Measurements from ENCODE around the gene PPP1R37.
A peak's percentile ranks its signal among the peaks of the same experiment; 100 is the strongest.
"Not testable (repeated sequence)": the region's sequence is repeated elsewhere in the genome, so short reads cannot be mapped to it uniquely, and the experiment has no call there.

Gene PPP1R37

DNA sequence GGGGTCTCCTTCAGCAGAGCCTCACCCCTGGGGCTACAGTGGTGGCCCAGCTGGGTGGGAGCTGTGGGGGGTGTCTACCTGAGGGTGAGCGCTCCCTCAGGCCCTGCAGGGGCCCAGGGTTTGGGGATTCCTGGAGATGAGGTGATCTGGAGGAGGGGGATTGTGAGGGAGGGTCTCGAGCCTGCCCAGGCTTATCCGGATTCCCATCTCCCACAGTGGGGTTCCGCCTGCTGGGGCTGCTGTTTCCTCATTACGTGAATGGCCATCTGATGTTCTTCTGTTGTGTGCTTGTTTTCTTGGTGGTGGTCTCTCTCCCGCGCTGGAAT is 4.4 kb downstream of the PPP1R37 start:
- no peak for DNase-seq

DNA sequence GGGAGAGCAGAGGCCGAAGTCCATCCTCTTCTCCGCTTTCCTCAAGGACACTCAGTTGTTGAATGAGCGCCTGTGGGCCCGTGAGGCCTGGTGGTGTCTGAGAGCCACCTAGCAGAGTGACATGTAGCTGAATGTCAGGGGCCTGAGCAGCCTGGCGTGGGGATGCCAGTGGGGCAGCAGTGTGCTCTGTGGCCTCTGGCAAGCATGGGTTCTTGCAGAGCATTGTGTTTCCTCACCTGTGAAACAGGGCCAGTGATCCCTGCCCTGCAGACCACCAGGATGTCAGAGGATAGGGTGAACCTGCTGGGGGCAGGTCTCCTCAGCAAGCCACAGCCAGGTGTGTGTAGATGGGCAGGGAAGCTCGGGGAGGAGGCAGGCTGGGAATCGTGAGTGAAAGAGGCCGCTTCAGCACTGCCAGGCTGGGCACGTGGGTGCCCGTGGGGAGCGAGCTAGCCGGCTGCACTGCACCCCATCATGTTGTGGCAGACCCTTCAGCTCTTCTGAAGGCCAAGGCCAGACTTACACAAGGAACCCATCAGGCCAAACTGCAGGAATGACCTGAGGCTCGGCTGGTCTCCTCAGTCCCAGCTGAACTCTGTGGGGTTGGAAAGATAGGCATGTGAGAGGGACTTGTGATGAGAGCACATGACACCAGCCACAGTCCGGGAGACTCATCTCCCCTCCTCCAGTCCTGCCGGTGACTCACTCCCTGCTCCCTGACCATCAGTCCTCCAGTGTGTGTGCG is 5.0 kb downstream of the PPP1R37 start:
- DNase-seq = no peak

DNA sequence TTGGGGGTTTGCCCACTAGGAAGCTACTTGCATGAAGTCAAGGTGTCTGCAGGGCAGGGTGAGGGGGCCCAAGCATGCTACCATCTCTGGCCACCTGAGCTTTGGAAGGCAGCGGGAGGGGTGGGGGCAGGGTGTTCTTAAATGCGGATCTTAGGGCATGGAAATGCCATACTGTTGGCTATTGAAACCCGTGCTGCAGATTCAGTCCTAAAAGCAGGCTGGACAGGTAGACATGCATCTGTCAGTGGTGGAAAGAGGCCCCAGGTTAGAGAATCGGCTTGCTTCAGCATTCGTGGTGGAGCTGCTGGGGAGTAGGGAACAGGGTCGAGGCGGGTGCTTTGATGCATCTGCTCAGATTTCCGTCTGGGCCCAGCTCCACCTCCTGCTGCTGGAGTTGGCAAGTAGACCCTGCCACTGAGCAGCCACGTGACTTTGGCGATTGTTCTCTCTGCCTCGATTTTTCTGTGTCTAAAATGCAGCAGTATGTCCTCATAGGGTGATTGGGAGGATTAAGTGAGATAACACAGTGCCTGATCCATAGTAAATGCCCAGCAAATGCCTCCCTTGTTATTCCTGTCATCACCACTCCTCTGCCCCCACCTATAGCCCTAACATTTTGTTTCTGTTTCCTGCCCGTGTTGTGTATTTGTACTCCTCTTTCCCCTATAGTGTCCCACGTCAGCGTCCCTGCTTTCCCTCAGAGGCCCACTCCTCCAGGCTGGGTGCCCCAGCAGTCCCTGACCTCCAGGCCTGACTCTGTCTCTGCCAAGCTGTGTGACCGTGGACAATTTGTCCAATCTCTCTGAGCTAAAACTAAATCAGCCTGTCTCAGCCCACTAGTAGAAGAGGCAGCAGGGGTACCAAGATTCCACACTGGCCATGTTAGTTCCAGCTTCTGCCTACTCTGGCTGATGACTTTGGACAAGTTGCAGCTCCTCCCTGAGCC is 5.8 kb downstream of the PPP1R37 start:
- DNase-seq = no peak

DNA sequence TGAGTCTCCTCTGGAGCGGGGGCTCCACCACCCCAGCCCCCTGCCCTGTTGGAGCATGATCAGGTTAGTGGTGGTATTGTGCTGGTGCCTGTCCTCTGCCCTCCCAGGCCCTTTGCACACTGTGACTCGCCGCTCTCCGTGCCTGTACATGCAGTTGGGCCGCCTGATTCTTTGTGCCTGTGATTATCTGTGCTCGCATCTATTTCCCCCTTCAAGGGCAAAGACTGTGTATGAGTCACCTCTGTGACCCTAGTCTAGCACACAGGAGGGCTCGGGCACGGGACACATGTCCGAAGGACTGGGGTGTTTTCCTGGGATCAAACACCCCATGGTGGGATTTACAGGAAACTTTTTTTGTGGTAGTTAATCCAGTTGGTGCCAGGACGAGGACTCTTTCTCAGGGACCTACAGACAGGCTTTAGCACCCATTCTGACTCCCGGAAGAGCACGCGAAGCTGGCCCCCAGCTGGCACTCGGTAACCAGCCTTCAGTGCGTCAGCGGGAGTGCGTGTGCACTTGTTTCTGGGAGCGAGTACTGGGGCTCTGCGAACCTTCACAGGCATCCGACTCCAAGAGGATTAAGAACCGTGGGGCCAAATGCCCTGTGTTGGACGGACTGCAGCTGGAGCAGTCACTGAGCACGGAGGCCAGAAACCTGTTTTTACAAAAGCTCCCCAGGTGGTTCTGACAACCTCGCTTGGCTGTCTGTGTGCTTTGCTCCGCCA is 6.7 kb downstream of the PPP1R37 start:
- DNase-seq = no peak

DNA sequence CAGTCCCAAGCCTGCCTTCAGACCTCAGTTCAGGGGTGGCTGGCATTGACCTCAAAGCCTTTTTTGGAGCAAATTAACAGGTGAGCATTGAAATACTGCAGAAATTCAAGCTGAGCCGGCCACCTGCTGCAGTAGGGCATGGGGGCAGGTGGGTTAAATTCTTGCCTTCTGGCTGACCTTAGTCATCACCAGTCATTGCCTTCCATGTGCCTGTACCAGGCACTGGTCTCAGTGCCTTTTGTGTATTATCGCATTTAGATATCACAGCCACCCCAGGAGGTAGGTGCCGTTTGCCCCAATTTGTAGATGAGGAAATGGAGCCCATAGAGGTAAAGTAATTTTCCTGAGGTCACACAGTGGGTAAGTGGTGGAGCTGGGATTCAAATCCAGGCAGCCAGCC is 7.2 kb downstream of the PPP1R37 start:
- DNase-seq = no peak

DNA sequence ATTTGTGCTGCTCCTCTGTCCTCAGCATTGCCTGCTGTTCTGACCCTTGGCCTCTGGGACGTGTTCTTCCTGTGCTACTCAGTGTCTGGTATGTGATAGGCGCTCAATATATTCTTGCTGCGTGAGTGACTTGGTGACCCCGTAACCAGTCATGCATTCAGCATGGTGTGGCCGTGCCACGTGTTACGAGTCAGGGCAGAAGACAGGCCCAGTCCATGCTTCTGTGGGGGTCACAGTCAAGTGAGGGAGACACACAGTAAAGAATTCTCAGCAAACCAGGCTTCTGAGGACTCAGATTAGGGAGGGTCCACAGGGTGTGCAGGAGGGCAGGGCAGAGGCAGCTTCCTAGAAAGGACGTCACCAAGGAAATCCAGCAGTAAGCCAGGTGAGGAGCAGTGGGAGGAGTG is 7.9 kb downstream of the PPP1R37 start:
- DNase-seq = no peak

DNA sequence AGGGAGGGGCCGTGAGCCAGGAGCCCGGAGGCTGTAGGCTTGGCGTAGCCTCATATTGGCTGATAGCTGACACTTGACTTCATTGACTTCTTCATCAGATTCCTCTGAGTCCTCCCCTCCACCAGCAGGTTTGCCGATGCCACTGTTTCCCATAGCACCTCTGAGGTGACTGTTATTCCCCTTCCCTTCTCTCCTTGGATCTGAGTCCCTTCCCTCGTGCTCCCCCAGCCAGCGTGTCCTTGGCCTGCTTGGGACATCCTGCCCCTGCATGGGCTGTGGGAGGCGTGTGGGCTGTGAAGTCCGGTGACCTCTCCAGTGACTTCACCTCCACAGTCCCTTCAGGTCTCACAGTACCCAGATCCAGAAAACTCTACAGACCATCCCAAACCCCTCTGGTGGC is 8.8 kb downstream of the PPP1R37 start:
- DNase-seq = no peak

DNA sequence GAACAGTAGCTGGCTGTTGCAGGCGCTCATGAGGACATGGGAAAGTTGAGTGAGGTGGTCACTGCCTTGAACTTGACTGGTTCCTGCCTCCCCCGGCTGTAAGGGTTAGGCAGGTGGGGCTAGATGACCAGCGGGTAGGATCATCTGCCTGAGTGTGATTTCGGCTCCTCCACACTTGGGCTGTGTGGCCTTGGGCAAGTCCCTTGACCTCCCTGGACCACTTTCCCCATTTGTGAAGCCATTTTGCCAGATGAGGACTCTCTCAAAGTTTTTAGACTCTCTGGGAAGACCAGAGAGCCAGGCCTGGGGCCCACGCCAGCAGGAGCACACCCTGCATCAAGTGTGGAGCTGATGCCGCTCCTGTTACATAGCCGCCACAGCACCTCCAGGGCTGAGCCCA is 9.5 kb downstream of the PPP1R37 start:
- no peak for DNase-seq

DNA sequence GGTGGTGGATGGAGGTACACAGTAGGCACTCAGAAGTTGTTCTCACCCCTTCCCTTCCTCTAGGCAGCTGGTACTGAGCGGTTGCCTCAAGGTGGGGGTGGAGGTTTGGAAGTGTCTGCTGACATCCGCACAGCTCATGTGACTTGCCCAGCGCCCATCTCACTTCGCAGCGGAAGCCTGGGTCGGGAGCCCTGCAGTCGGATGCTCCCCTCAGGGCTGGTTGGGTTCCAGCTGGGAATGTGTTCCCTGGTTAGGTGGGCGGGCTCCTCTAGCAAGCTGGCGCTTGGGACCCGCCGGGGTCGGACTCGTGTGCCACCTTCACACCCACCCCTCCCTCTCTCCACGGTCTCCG is 10.2 kb downstream of the PPP1R37 start:
- no peak for DNase-seq

DNA sequence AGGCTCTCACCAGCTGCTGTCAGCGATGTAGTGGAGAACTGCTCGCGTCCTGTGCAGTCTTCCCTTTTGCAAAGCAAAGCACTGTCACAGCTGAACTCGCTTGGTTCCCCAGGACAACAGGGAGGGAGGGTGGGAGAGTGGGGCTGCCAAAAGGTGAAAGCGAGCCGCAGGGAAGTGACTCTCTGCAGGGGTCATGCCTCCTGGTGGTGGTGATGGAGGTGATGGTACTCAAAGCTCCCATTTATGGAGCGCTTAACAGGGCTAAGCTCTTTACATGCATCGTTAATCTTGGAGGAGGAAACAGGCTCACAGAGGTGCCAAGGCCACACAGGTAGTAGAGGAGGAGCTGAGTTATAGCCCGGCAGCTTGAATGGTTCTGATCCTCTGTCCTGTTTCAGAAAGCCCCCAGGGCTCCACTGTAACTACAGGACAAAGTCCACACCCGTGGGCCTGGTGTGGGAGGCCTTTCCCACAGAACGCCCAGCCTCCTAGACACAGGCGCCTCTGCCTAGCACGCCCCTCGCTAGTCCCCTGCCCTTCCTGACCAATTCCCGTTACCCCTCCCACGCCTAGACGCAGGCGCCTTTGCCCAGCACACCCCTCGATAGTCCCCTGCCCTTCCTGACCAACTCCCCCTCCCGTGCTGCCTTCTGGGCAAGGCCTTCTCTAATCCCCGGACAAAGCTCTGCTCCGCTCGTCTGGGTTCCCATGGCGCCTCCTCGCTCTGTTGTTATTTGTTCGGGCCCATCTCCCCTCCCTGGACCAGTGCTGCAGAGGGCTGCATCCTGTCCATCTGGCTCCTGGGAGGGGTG is 10.7 kb downstream of the PPP1R37 start:
- no peak for DNase-seq

DNA sequence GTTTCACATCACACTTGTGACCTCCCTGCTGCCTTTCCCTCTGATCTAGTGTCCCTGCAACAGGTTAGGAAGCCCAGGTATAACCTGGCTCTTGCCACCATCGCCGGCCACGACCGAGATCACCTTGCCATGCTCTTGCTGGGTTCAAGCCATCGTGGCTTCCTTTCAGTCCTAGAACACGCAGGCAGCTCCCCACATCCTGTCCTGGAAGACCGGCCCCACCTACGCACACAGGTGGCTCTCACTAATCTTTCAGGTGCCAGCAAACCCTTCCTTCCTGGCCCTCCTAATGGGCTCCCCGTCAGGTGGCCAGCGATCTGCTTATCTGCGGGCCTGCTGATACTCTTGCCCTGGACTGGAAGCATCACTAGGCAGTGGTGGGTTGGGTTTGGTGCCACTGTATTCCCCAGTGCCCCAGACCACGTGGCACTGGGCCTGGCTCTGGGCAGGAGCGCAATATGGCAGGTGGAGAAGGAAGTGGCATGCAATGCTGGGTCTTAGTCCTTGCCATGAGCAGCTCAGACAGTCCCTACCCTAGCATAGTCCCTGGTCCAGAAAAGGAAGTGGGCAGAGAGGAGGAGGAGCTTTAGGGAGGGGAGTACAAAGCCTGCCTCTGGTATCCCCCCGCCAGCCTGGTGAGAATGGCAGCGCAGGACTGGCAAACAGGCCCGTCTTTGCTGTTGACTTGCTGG is 11.8 kb downstream of the PPP1R37 start:
- DNase-seq = no peak

DNA sequence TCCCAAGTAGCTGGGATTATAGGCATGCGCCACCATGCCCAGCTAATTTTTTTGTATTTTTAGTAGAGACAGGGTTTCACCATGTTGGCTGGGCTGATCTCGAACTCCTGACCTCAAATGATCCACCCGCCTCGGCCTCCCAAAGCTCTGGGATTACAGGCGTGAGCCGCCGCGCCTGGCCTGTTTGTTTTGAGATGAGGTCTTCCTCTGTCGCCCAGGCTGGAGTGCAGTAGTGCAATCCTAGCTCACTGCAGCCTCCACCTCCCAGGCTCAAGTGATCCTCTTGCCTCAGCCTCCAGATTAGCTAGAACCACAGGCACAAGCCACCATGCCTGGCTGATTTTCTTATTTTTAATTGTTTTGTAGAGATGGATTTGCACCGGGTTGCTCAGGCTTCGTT is 13.4 kb downstream of the PPP1R37 start:
- DNase-seq = not testable (repeated sequence)

DNA sequence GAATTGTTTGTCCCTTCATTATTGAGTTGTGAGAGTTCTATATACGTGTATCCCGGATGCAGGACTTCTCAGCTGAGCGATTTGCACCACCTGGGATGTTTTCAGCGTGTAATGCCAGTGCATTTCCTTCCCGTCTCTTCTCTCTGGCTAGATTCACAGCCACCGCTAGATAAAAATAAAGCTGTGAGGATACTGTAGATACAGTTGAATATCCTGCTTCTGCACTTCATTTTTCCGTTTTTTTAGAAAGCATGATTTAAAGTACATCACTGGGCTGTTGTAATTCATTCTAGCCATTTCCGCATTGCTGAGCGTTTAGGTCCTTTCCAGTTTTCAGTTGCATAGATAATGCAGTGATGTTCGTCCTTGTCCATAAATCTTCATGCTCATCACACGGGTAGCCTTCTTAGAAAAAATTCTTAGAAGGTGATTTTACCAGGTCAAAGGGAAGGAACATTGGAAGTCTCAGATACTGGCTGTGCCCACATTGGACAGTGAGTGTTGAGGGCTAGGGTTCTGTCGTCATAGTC is 14.7 kb downstream of the PPP1R37 start:
- no peak for DNase-seq

DNA sequence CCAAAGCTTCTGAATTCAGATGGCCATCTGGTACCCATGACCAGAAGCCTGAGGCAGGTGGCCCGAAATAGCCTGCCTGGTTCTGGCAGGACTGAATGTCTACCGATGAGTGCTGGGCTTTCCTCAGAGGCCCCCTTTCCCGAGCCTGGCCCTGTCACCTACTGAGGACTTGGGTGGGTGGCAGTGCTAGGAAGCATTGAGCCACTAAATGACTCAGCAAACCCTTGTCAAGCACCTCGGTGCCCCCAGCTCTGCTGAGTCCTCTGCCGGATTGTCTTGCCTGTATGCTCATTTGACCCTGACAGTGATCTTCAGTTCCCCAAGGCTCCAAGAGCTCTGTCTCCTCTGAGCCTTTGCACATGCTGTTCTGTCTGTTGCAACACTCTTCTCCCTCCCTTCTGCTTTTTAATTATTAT is 17.9 kb downstream of the PPP1R37 start:
- no peak for DNase-seq

DNA sequence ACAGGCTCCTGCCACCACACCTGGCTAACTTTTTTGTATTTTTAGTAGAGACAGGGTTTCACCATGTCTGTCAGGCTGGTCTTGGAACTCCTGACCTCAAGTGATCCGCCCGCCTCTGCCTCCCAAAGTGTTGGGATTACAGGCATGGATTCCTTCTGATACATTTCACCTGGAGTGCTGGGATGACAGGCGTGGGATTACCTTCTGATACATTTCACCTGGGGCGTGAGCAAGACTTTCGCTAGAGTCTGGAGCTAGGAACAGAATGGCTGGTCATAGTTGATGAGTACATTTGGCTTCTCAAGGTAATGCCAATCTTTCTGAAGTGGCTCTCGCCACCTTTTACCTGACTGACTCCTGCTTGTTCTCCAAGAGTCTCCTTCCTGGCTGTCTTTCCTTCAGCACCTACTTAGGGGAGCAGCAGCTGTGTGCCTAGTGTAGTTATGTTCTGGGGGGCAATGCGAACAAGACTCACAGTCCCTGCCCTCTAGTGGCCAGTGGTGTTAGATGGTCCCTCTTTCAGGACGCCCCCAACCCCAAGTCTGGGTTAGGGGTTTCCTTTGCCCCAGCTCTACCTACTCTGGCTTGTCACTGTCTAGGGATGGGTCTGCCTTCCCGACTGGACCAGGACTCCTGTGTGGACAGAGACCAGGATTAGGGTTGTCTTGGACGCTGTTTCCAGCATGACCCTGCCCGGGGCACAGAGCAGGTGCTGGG is 19.3 kb downstream of the PPP1R37 start:
- DNase-seq = no peak

DNA sequence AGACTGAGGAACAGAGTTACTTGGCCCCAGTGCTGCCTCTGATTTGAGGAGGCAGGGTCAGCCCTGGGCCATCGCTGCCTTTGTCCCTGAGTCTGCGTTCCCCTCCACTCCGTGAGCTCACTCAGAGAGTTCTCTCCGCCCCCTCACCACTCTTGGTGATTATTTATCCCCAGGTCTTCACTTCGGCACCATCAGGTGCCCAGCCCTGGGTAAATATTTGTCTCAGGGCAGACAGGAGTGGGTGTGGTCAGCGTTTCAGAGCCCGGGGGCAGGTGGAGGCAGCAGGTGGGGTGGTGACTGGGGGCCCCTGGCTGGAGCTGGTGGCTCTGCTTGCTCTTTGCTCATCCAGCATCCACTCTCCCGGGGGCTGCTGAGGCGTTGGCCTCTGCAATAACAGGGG is 20.6 kb downstream of the PPP1R37 start:
- peak; percentile 61 for DNase-seq

DNA sequence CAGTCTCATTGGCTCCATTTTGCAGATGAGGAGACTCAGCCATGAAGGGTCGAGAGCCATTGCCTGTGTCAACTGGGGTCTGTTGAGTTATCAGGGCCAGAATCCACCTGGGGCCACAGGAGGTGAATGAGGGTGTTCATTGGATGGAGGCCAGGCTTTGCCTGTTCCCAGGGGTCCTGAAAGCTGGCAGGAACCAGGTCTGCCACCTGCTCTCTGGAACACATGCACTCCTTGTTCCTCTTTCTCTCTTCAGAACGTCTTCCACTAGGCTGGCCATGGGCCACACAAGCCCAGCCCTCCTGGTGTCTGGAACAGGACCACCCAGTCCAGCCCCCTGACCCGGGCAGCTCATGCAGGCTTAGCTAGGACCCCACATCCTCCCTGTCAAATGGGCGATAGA is 21.1 kb downstream of the PPP1R37 start:
- DNase-seq = peak; percentile 53

DNA sequence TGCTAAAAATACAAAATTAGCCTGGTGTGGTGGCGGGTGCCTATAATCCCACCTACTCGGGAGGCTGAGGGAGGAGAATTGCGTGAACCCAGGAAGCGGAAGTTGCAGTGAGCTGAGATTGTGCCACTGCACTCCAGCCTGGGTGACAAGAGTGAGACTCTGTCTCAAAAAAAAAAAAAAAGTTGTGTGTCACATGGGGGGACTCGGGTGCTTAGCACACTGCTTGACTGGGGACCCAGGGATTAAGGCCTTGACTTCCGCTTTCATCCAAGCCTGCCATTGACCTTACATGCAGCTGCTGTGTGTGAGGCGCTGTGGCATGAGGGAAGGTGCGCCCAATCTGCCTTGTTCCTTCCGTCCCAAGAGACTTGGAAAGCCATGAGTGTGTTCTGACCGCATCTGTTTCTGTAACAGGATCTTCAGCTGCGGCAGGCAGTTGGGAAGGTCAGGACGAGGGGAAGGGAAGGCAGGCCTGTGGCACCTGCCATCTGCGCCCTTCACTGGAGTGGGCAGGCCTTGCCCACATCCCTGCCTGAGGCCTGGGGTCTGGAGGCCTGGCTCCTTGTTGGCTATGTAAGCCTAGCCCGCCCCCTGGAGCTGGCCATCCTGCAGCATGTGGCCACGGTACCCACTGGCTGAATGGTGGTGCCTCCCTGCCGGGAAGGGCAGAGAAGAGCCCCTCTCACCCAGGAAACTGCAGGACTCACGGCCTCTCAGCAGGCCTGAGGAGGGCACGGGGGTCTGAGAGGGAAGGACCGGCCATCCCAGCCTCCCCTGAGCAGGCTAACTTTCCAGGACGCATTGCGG is 23.0 kb downstream of the PPP1R37 start:
- no peak for DNase-seq

DNA sequence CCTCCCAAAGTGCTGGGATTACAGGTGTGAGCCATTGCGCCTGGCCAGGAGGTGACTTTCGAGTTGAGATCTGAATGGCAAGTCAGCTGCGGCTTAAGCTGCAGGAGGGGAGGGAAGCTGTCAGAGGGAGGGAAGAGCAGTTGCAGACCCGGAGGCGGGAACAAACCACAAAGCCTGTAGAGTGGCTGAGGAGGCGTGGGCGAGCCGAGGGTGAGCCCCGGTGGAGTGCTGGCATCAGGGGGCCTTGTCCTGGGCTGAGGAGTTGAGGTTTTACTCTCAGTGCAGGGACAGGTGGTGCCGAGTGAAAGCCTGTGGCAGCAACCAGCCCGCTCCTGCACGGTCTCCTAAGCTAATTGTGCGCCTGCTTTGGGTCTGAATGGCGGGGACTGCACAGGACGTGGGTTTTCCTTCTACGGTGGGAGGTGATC is 24.2 kb downstream of the PPP1R37 start:
- peak; percentile 81 for DNase-seq

DNA sequence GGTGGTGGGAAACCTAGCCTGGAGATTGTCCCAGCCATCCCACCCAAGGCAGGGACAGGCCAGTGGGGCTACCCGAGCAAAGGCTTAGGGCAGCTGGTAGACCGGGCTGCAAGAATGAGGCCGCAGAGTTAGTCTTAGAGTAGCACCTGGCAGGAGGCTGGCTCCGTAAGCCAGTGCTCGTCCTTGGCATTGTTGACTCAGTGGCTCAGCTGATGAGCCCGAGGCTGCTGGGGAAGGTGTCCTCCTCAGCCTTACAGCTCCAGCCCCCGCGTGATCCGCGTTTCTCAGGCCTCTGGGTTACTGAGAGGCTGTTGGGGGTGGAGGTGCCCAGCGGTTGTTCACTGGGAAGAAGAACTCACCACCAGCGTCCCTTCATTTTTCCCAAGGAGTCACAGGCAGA is 24.7 kb downstream of the PPP1R37 start:
- DNase-seq = peak; percentile 50

All from RPMI8226 (cell line).